ENCODE measurements around the gene BCL2A1. TPM values are rescaled to one million over a fixed set of nuclear protein-coding genes. Genes with fewer than 3 reads are reported as not detected.

The BCL2A1 gene
- total and polyA plus RNA-seq, 10 donors, result 34.4 to 180 (median 54.2) TPM

- Histone ChIP-seq H3K4me1 (peaks cover 0 to 66% (median 27%) of the 10 kb centered on the region in 6 donors), H3K9me3 (no peaks in the 10 kb centered on the region), H3K4me3 (no peak overlapping the region), H3K27ac (no peak overlapping the region), H3K27me3 (replicated peaks in 1 of 7) (no peaks in the 10 kb centered on the region), H3K36me3 (peaks cover 0 to 22% (median 0%) of the 10 kb centered on the region in 6 donors)
- TF ChIP-seq CTCF (IDR thresholded peaks at IDR 0.05 in 8 of 11, conservative IDR thresholded peaks at IDR 0.05 in 3 of 11) (no peak), POLR2A (IDR thresholded peaks at IDR 0.05) (no peak), POLR2AphosphoS5 (IDR thresholded peaks at IDR 0.05) (no peak)
- no peak for DNase-seq
- WGBS, 5 donors, result 84 to 94% (median 85%) methylated on average over 4 of the region's 4 CpGs
- intact Hi-C loops (cut with DNase I; ENCODE audit: low total_unique reads), result no loop called here
Observed at GRCh38 chr15:79956354-79956939, 14.5 kb downstream of the BCL2A1 start.

- Histone ChIP-seq H3K9me3 (no peaks in the 10 kb centered on the region), H3K4me1 (peaks cover 0 to 52% (median 24%) of the 10 kb centered on the region in 6 donors), H3K4me3 (peak overlapping the region in 1 of 8 donors; percentile 7), H3K36me3 (peaks cover 0 to 9% (median 0%) of the 10 kb centered on the region in 6 donors), H3K27ac (peak overlapping the region in 6 of 8 donors; percentile 52 to 80 (median 78)), H3K27me3 (replicated peaks in 1 of 7) (no peaks in the 10 kb centered on the region)
- DNase-seq, result no peak
- no peak for TF ChIP-seq CTCF (IDR thresholded peaks at IDR 0.05 in 8 of 11, conservative IDR thresholded peaks at IDR 0.05 in 3 of 11)
- TF ChIP-seq POLR2A (IDR thresholded peaks at IDR 0.05), result no peak
- no peak for TF ChIP-seq POLR2AphosphoS5 (IDR thresholded peaks at IDR 0.05)
- 60 to 77% (median 64%) methylated on average over 2 of the region's 2 CpGs for WGBS, 5 donors
- intact Hi-C loops (cut with DNase I; ENCODE audit: low total_unique reads), result no loop called here
Observed at GRCh38 chr15:79954661-79955060, 16.3 kb downstream of the BCL2A1 start.

GRCh38 chr15:79953951-79954444, 17.0 kb downstream of the BCL2A1 start:
- Histone ChIP-seq H3K27me3 (replicated peaks in 1 of 7) (no peaks in the 10 kb centered on the region), H3K4me3 (peak overlapping the region in 1 of 8 donors; percentile 7), H3K4me1 (peaks cover 0 to 49% (median 24%) of the 10 kb centered on the region in 6 donors), H3K27ac (peak overlapping the region in 7 of 8 donors; percentile 13 to 80 (median 77)), H3K9me3 (no peaks in the 10 kb centered on the region), H3K36me3 (peaks cover 0 to 3% (median 0%) of the 10 kb centered on the region in 6 donors)
- 20 to 32% (median 22%) methylated on average over 1 of the region's 1 CpG for WGBS, 5 donors
- no peak for DNase-seq
- intact Hi-C loops (cut with DNase I; ENCODE audit: low total_unique reads), result no loop called here
- TF ChIP-seq POLR2A (IDR thresholded peaks at IDR 0.05) (no peak), CTCF (IDR thresholded peaks at IDR 0.05 in 8 of 11, conservative IDR thresholded peaks at IDR 0.05 in 3 of 11) (no peak), POLR2AphosphoS5 (IDR thresholded peaks at IDR 0.05) (no peak)

GRCh38 chr15:79952329-79952728, 18.7 kb downstream of the BCL2A1 start:
- H3K27me3 ChIP-seq (replicated peaks in 1 of 7), result no peaks in the 10 kb centered on the region
- WGBS, 5 donors, result 49 to 88% (median 67%) methylated on average over 2 of the region's 2 CpGs
- no peaks in the 10 kb centered on the region for H3K9me3 ChIP-seq
- DNase-seq, result no peak
- no peak overlapping the region for H3K4me3 ChIP-seq
- intact Hi-C loops (cut with DNase I; ENCODE audit: low total_unique reads), result no loop called here
- no peaks in the 10 kb centered on the region for H3K36me3 ChIP-seq
- peak overlapping the region in 6 of 8 donors; percentile 3 to 80 (median 78) for H3K27ac ChIP-seq
- TF ChIP-seq POLR2A (IDR thresholded peaks at IDR 0.05) (no peak), CTCF (IDR thresholded peaks at IDR 0.05 in 8 of 11, conservative IDR thresholded peaks at IDR 0.05 in 3 of 11) (no peak), POLR2AphosphoS5 (IDR thresholded peaks at IDR 0.05) (no peak)
- peaks cover 0 to 64% (median 33%) of the 10 kb centered on the region in 6 donors for H3K4me1 ChIP-seq
